DOHH2 (cell line): ENCODE results near the gene PCDH9.

Experiments used
- H3F3A ChIP-seq: fragments of 200-600 bp; sonication (generic), shearing (Covaris generic); 2 replicates; pipeline ENCODE4 v1.6.0; 2016; ENCODE audit warnings: antibody characterized with exemption, mild to moderate bottlenecking; ENCODE audit not compliant: control insufficient read depth, insufficient read depth
- H3K27ac ChIP-seq: fragments of 200-600 bp; sonication (generic); 2 replicates; pipeline ENCODE4 v1.5.1; 2014; ENCODE audit warnings: low read depth, mild to moderate bottlenecking, low read length, moderate library complexity
- H3K27me3 ChIP-seq: fragments of 200-600 bp; sonication (generic); 2 replicates; pipeline ENCODE4 v1.6.1; 2014; ENCODE audit warnings: mild to moderate bottlenecking, low read length, mixed read lengths; ENCODE audit not compliant: control insufficient read depth
- H3K36me3 ChIP-seq: fragments of 200-600 bp; sonication (generic); 2 replicates; pipeline ENCODE4 v1.6.1; 2014; ENCODE audit warnings: mild to moderate bottlenecking, low read length, moderate library complexity, mixed read lengths; ENCODE audit not compliant: control insufficient read depth
- H3K4me1 ChIP-seq: fragments of 200-600 bp; sonication (generic); 2 replicates; pipeline ENCODE4 v1.6.1; 2014; ENCODE audit warnings: mild to moderate bottlenecking, low read length, mixed read lengths; ENCODE audit not compliant: control insufficient read depth
- H3K4me2 ChIP-seq: fragments of 200-600 bp; sonication (generic); 2 replicates; pipeline ENCODE4 v1.6.0; 2014; ENCODE audit warnings: mild to moderate bottlenecking, low read length, moderate library complexity
- H3K4me3 ChIP-seq: fragments of 200-600 bp; sonication (generic); 2 replicates; pipeline ENCODE4 v1.5.1; 2014; ENCODE audit warnings: mild to moderate bottlenecking, low read length, mixed read lengths
- H3K79me2 ChIP-seq: fragments of 200-600 bp; sonication (generic); 2 replicates; pipeline ENCODE4 v1.6.1; 2014; ENCODE audit warnings: mild to moderate bottlenecking, low read length, mixed read lengths; ENCODE audit not compliant: control insufficient read depth
- H3K9me2 ChIP-seq: fragments of 200-600 bp; sonication (generic); replicated peaks from 2 replicates; pipeline ENCODE4 v1.6.1; 2014; ENCODE audit warnings: mild to moderate bottlenecking, low read length, mixed read lengths; ENCODE audit not compliant: control insufficient read depth
- H3K9me3 ChIP-seq: fragments of 200-600 bp; sonication (generic); 2 replicates; pipeline ENCODE4 v1.6.1; 2014; ENCODE audit warnings: antibody characterized with exemption, low read length, mixed read lengths; ENCODE audit not compliant: control insufficient read depth, insufficient read depth
- H4K20me1 ChIP-seq: fragments of 200-600 bp; sonication (generic); 2 replicates; pipeline ENCODE4 v1.6.0; 2014; ENCODE audit warnings: low read depth, mild to moderate bottlenecking, antibody characterized with exemption, low read length, moderate library complexity; ENCODE audit not compliant: control insufficient read depth, insufficient read depth
- EZH2phosphoT487 ChIP-seq: fragments of 200-600 bp; sonication (generic); IDR thresholded peaks from 2 replicates; pipeline ENCODE4 v1.6.1; 2017; ENCODE audit warnings: borderline replicate concordance, mild to moderate bottlenecking, antibody characterized with exemption, low read length, moderate library complexity, mixed read lengths
- TF ChIP-seq, protein P1 (sequence below): fragments of 200-600 bp; sonication (generic); IDR thresholded peaks from one replicate; pipeline ENCODE4 v1.5.1; 2014; ENCODE audit warnings: antibody characterized with exemption, mild to moderate bottlenecking, low read depth, low read length; ENCODE audit not compliant: poor library complexity, severe bottlenecking

PCDH9 gene

DNA sequence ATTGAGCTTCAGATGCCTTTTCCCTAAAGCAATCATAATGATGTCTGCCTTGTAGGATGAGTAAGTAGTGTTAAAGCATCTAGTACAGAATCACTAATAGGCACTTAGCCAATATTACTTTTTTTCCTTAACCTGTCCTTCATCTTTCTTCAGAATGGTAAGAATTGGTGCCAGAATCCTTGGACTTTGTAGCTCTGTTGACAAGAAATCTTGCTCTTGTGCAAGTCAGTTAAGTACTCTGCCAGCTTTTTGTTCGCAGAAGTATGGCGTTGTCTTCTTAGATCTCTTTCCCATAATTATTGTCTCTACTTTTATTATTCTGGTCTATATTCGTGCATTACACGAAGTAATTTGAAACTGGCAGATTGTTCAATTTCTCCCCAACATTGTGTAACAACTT, 554.5 kb downstream of the PCDH9 start:
- no peak overlapping the region for H3K27ac ChIP-seq
- no peaks in the 10 kb centered on the region for H3K4me1 ChIP-seq
- H3K36me3 ChIP-seq = no peaks in the 10 kb centered on the region
- H3K9me2 ChIP-seq = no peaks in the 10 kb centered on the region
- no peaks in the 10 kb centered on the region for H3K79me2 ChIP-seq
- TF ChIP-seq, protein P1, sequence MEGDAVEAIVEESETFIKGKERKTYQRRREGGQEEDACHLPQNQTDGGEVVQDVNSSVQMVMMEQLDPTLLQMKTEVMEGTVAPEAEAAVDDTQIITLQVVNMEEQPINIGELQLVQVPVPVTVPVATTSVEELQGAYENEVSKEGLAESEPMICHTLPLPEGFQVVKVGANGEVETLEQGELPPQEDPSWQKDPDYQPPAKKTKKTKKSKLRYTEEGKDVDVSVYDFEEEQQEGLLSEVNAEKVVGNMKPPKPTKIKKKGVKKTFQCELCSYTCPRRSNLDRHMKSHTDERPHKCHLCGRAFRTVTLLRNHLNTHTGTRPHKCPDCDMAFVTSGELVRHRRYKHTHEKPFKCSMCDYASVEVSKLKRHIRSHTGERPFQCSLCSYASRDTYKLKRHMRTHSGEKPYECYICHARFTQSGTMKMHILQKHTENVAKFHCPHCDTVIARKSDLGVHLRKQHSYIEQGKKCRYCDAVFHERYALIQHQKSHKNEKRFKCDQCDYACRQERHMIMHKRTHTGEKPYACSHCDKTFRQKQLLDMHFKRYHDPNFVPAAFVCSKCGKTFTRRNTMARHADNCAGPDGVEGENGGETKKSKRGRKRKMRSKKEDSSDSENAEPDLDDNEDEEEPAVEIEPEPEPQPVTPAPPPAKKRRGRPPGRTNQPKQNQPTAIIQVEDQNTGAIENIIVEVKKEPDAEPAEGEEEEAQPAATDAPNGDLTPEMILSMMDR = no peak
- TF ChIP-seq EZH2phosphoT487 = no peak
- no peak overlapping the region for H3K4me3 ChIP-seq
- H3F3A ChIP-seq = no peaks in the 10 kb centered on the region
- H3K9me3 ChIP-seq = peaks cover 3% of the 10 kb centered on the region; the same call in 1 of the 2 replicates
- no peaks in the 10 kb centered on the region for H3K27me3 ChIP-seq
- H4K20me1 ChIP-seq = no peaks in the 10 kb centered on the region
- no peak overlapping the region for H3K4me2 ChIP-seq

DNA sequence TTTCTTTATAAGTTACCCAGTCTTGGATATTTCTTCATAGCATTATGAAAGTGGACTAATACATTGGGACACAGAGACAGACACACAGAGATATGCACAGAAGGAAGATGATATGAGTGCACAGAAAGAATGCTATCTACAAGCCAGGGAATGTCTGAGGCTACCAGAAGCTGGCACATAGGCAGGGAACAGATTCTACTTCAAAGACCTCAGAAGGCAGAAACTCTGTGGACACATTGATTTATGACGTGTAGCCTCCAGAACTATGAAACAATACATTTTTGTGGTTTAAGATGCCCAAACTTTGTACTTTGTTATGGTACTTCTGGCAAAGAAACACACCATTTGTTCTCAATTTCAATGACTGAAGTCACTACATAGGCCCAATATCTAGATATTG, 556.7 kb downstream of the PCDH9 start:
- Histone ChIP-seq H3K79me2 (no peaks in the 10 kb centered on the region), H3K27me3 (no peaks in the 10 kb centered on the region), H3F3A (no peaks in the 10 kb centered on the region), H4K20me1 (no peaks in the 10 kb centered on the region), H3K4me1 (no peaks in the 10 kb centered on the region), H3K4me2 (no peak overlapping the region), H3K4me3 (no peak overlapping the region), H3K9me2 (no peaks in the 10 kb centered on the region), H3K27ac (no peak overlapping the region), H3K36me3 (no peaks in the 10 kb centered on the region), H3K9me3 (peaks cover 3% of the 10 kb centered on the region; the same call in 1 of the 2 replicates)
- TF ChIP-seq EZH2phosphoT487 = no peak
- TF ChIP-seq, protein P1 = no peak

DNA sequence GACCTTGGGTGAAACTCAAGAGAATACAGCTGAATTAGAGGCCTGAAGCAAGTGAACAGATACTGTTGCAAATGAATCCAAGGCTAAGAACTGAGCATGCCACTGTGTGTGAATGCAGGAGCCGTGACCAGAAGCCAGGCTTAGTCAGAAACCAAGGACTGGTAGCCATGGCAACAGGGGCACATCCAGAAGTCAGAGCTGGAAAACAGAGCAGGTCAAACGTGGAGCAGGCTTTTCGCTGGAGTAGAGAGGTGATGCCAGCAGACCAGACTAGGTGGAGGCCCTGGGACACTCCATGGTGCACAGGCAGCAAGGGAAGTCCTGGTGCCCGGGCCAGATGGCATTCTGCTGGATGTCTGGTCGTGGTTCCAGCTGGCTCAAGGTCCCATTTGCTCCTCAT, 564.1 kb downstream of the PCDH9 start:
- Histone ChIP-seq H3K36me3 (peaks cover 15% of the 10 kb centered on the region), H3K9me2 (no peaks in the 10 kb centered on the region), H3F3A (no peaks in the 10 kb centered on the region; the same call in 1 of the 2 replicates), H3K27ac (no peak overlapping the region), H3K4me1 (peaks cover 31% of the 10 kb centered on the region), H3K9me3 (peaks cover 5% of the 10 kb centered on the region; the same call in 1 of the 2 replicates), H3K27me3 (no peaks in the 10 kb centered on the region), H3K79me2 (no peaks in the 10 kb centered on the region), H3K4me3 (no peak overlapping the region), H4K20me1 (no peaks in the 10 kb centered on the region), H3K4me2 (no peak overlapping the region)
- TF ChIP-seq, protein P1 = no peak
- no peak for TF ChIP-seq EZH2phosphoT487
